PFSK-1 (cell line): Measurements from ENCODE around the gene ARHGAP18.

Source experiments
- FOXP2 ChIP-seq: optimal IDR thresholded peaks from 2 replicates; pipeline ENCODE3; 2011; ENCODE audit warnings: borderline replicate concordance, control low read depth, inconsistent platforms; ENCODE audit not compliant: insufficient read depth; ENCODE audit errors: extremely low read length, extremely low read depth
- POLR2AphosphoS5 ChIP-seq: IDR thresholded peaks from 2 replicates; pipeline ENCODE4 v1.6.1; 2012; ENCODE audit warnings: low read depth, mild to moderate bottlenecking, control low read depth, low read length, moderate library complexity
- SIN3A ChIP-seq: IDR thresholded peaks from 2 replicates; pipeline ENCODE4 v1.6.1; 2012; ENCODE audit warnings: mild to moderate bottlenecking, low read length, moderate library complexity, borderline replicate concordance; ENCODE audit not compliant: insufficient read depth
- TAF1 ChIP-seq: IDR thresholded peaks from 2 replicates; pipeline ENCODE4 v1.6.1; 2012; ENCODE audit warnings: low read length, control low read depth, borderline replicate concordance; ENCODE audit not compliant: insufficient read depth
- TF ChIP-seq, protein P1 (sequence below), 2 experiments: IDR thresholded peaks; 2 replicates each; pipeline versions ENCODE4 v1.6.1 to v1.8.0; 2011 to 2012; ENCODE audit warnings: low read depth in 2 of 2, low read length in 2 of 2, control low read depth in 1 of 2, inconsistent platforms in 1 of 2, mild to moderate bottlenecking in 1 of 2, moderate library complexity in 1 of 2; ENCODE audit not compliant: insufficient read depth in 1 of 2

DNA sequence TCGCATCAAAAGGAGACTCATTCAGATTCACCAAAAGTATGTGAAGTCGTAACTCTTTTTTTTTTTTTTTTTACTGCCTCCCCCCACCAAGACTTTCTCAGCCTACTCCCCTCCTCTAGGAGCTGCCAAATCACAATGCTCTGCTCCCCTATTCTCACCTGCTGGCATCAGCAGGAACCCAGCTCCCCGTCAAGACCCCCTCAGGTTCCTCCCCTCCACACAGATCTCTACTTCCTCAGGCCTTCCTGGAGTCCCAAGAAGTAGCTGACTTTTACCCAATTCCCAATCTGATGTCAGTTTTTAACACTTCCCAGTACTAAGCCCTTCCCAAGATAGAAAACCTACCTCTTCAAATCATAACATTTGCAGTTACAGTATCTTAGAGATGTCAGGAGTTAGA, 39.3 kb downstream of the ARHGAP18 start:
- no peak for TF ChIP-seq SIN3A
- TF ChIP-seq, protein P1, sequence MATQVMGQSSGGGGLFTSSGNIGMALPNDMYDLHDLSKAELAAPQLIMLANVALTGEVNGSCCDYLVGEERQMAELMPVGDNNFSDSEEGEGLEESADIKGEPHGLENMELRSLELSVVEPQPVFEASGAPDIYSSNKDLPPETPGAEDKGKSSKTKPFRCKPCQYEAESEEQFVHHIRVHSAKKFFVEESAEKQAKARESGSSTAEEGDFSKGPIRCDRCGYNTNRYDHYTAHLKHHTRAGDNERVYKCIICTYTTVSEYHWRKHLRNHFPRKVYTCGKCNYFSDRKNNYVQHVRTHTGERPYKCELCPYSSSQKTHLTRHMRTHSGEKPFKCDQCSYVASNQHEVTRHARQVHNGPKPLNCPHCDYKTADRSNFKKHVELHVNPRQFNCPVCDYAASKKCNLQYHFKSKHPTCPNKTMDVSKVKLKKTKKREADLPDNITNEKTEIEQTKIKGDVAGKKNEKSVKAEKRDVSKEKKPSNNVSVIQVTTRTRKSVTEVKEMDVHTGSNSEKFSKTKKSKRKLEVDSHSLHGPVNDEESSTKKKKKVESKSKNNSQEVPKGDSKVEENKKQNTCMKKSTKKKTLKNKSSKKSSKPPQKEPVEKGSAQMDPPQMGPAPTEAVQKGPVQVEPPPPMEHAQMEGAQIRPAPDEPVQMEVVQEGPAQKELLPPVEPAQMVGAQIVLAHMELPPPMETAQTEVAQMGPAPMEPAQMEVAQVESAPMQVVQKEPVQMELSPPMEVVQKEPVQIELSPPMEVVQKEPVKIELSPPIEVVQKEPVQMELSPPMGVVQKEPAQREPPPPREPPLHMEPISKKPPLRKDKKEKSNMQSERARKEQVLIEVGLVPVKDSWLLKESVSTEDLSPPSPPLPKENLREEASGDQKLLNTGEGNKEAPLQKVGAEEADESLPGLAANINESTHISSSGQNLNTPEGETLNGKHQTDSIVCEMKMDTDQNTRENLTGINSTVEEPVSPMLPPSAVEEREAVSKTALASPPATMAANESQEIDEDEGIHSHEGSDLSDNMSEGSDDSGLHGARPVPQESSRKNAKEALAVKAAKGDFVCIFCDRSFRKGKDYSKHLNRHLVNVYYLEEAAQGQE (IDR thresholded peaks at IDR 0.05; ENCODE audit: insufficient read depth in 1 of 2, low read depth in 2 of 2, low read length in 2 of 2), result no peak
- TF ChIP-seq POLR2AphosphoS5, result no peak
- no peak for TF ChIP-seq TAF1
- no peak for TF ChIP-seq FOXP2
